HEK293 (cell line): ENCODE results near the gene STMN1.
A peak's percentile ranks its signal among the peaks of the same experiment; 100 is the strongest.

Source experiments
- HOXA7 ChIP-seq: sonication (generic); formaldehyde crosslinking; IDR thresholded peaks from 2 replicates; pipeline ENCODE4 v1.8.1; 2022; ENCODE audit warnings: missing genetic modification reagents, borderline replicate concordance
- MYNN ChIP-seq: fragments of 450-650 bp; formaldehyde crosslinking; IDR thresholded peaks from 2 replicates; pipeline ENCODE4 v1.5.1; 2016; ENCODE audit warnings: missing biosample characterization, missing genetic modification characterization, borderline replicate concordance
- RBAK ChIP-seq: fragments of 450-650 bp; formaldehyde crosslinking; IDR thresholded peaks from 2 replicates; pipeline ENCODE4 v1.5.1; 2016; ENCODE audit warnings: missing biosample characterization, missing genetic modification characterization
- YY1 ChIP-seq: fragments of 450-650 bp; formaldehyde crosslinking; IDR thresholded peaks from 2 replicates; pipeline ENCODE4 v1.5.1; 2018; ENCODE audit warnings: missing biosample characterization, missing genetic modification characterization
- ZEB2 ChIP-seq: fragments of 450-650 bp; formaldehyde crosslinking; IDR thresholded peaks from 2 replicates; pipeline ENCODE4 v1.5.1; 2016; ENCODE audit warnings: missing biosample characterization, missing genetic modification characterization
- ZNF155 ChIP-seq: fragments of 450-650 bp; formaldehyde crosslinking; IDR thresholded peaks from 2 replicates; pipeline ENCODE4 v1.5.1; 2016; ENCODE audit warnings: missing biosample characterization, missing genetic modification characterization
- ZNF175 ChIP-seq: fragments of 450-650 bp; formaldehyde crosslinking; IDR thresholded peaks from 2 replicates; pipeline ENCODE4 v1.5.1; 2016; ENCODE audit warnings: missing biosample characterization, missing genetic modification characterization
- ZNF221 ChIP-seq: fragments of 450-650 bp; formaldehyde crosslinking; IDR thresholded peaks from 2 replicates; pipeline ENCODE4 v1.5.1; 2017; ENCODE audit warnings: missing biosample characterization, missing genetic modification characterization, borderline replicate concordance
- ZNF324 ChIP-seq: fragments of 450-650 bp; formaldehyde crosslinking; IDR thresholded peaks from 2 replicates; pipeline ENCODE4 v1.5.1; 2016; ENCODE audit warnings: missing biosample characterization, missing genetic modification characterization
- ZNF416 ChIP-seq: fragments of 450-650 bp; formaldehyde crosslinking; IDR thresholded peaks from 2 replicates; pipeline ENCODE4 v1.5.1; 2016; ENCODE audit warnings: missing biosample characterization, missing genetic modification characterization
- ZNF530 ChIP-seq: fragments of 450-650 bp; formaldehyde crosslinking; IDR thresholded peaks from 2 replicates; pipeline ENCODE4 v1.5.1; 2016; ENCODE audit warnings: low read depth, missing biosample characterization, missing genetic modification characterization
- ZNF791 ChIP-seq: fragments of 450-650 bp; formaldehyde crosslinking; IDR thresholded peaks from 2 replicates; pipeline ENCODE4 v1.5.1; 2016; ENCODE audit warnings: missing biosample characterization, missing genetic modification characterization
- TF ChIP-seq, protein P1 (sequence below): fragments of 450-650 bp; formaldehyde crosslinking; IDR thresholded peaks from 2 replicates; pipeline ENCODE4 v1.5.1; 2017; ENCODE audit warnings: missing biosample characterization, missing genetic modification characterization
- TF ChIP-seq, protein P2 (sequence below): fragments of 450-650 bp; formaldehyde crosslinking; IDR thresholded peaks from 2 replicates; pipeline ENCODE4 v1.5.1; 2016; ENCODE audit warnings: missing biosample characterization, missing genetic modification characterization, borderline replicate concordance
- TF ChIP-seq, protein P3 (sequence below): fragments of 450-650 bp; formaldehyde crosslinking; IDR thresholded peaks from 2 replicates; pipeline ENCODE4 v1.5.1; 2016; ENCODE audit warnings: missing biosample characterization, missing genetic modification characterization
- TF ChIP-seq, protein P4 (sequence below): fragments of 450-650 bp; formaldehyde crosslinking; IDR thresholded peaks from 2 replicates; pipeline ENCODE4 v1.5.1; 2016; ENCODE audit warnings: missing biosample characterization, missing genetic modification characterization
- TF ChIP-seq, protein P5 (sequence below): fragments of 450-650 bp; formaldehyde crosslinking; IDR thresholded peaks from 2 replicates; pipeline ENCODE4 v1.5.1; 2016; ENCODE audit warnings: missing biosample characterization, missing genetic modification characterization
- TF ChIP-seq, protein P6 (sequence below): fragments of 450-650 bp; formaldehyde crosslinking; IDR thresholded peaks from 2 replicates; pipeline ENCODE4; 2016; ENCODE audit warnings: missing biosample characterization, missing genetic modification characterization
- TF ChIP-seq, protein P7 (sequence below): fragments of 450-650 bp; formaldehyde crosslinking; IDR thresholded peaks from 2 replicates; pipeline ENCODE4 v1.5.1; 2016; ENCODE audit warnings: missing biosample characterization, missing genetic modification characterization
- TF ChIP-seq, protein P8 (sequence below): fragments of 450-650 bp; formaldehyde crosslinking; IDR thresholded peaks from 2 replicates; pipeline ENCODE4 v1.5.1; 2016; ENCODE audit warnings: missing biosample characterization, missing genetic modification characterization
- TF ChIP-seq, protein P9 (sequence below): fragments of 450-650 bp; formaldehyde crosslinking; IDR thresholded peaks from 2 replicates; pipeline ENCODE4 v1.5.0; 2017; ENCODE audit warnings: missing biosample characterization, missing genetic modification characterization, borderline replicate concordance

Gene STMN1

DNA sequence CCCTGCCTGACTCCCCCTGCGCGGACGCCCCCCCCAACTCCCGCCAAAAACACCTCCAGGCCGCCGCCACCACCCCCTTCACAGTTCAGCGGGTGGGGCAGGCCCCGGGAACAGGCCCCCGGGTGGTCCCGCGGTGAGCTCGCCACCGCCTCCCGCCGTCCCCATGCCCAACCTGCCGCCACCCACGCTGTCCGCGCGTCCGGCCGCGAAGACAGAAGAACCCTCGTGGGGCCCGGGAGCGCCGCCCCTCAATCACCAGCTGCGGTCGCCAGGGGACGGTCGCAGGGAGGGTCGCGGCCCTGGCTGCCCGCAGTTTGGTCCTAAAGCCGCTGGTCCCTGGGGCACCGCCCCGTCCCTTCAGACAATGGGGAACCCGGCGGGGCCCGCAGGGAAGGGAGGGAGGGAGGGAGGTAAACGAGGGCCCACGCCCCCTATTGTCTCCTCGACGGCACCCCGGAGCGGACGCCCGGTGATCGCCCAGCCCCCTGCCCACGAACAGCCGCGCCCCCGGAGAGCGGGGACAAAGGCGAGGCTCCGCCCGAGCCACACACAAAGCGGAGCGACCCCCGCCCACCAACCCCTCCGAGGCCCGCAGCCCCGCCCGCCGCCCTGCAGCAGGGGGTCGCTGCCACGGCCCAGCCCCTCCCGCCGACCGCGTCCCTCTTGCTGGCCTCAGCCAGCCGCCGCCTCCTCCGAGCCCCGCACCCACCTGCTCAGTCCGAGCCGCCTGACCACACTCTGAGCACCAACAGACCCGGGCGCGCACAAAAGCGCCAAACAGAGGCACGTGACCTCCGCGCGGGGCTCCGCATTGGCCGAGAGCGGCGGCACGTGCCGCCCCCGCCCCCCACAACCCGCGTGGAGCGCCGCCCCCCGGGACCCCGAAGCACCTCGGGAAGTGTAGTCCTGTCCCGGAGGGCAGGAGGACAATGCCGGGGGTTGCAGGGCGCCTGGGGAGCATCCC is at the start of gene STMN1 (continued):
- TF ChIP-seq ZNF791 (tag by site-specific recombination) (no peak), YY1 (tag by site-specific recombination) (peak; percentile 25), RBAK (no peak), HOXA7 (CRISPR knock-in tag) (no peak), ZNF324 (peak; percentile 74; the same call in 1 of the 2 replicates), ZNF416 (tag by site-specific recombination) (no peak), ZNF175 (tag by site-specific recombination) (no peak), ZNF221 (tag by site-specific recombination) (no peak), ZEB2 (tag by site-specific recombination) (peak; percentile 89), MYNN (no peak), ZNF155 (tag by site-specific recombination) (no peak), ZNF530 (no peak)
- TF ChIP-seq, protein P1, sequence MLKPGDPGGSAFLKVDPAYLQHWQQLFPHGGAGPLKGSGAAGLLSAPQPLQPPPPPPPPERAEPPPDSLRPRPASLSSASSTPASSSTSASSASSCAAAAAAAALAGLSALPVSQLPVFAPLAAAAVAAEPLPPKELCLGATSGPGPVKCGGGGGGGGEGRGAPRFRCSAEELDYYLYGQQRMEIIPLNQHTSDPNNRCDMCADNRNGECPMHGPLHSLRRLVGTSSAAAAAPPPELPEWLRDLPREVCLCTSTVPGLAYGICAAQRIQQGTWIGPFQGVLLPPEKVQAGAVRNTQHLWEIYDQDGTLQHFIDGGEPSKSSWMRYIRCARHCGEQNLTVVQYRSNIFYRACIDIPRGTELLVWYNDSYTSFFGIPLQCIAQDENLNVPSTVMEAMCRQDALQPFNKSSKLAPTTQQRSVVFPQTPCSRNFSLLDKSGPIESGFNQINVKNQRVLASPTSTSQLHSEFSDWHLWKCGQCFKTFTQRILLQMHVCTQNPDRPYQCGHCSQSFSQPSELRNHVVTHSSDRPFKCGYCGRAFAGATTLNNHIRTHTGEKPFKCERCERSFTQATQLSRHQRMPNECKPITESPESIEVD (tag by site-specific recombination), result no peak
- TF ChIP-seq, protein P2, sequence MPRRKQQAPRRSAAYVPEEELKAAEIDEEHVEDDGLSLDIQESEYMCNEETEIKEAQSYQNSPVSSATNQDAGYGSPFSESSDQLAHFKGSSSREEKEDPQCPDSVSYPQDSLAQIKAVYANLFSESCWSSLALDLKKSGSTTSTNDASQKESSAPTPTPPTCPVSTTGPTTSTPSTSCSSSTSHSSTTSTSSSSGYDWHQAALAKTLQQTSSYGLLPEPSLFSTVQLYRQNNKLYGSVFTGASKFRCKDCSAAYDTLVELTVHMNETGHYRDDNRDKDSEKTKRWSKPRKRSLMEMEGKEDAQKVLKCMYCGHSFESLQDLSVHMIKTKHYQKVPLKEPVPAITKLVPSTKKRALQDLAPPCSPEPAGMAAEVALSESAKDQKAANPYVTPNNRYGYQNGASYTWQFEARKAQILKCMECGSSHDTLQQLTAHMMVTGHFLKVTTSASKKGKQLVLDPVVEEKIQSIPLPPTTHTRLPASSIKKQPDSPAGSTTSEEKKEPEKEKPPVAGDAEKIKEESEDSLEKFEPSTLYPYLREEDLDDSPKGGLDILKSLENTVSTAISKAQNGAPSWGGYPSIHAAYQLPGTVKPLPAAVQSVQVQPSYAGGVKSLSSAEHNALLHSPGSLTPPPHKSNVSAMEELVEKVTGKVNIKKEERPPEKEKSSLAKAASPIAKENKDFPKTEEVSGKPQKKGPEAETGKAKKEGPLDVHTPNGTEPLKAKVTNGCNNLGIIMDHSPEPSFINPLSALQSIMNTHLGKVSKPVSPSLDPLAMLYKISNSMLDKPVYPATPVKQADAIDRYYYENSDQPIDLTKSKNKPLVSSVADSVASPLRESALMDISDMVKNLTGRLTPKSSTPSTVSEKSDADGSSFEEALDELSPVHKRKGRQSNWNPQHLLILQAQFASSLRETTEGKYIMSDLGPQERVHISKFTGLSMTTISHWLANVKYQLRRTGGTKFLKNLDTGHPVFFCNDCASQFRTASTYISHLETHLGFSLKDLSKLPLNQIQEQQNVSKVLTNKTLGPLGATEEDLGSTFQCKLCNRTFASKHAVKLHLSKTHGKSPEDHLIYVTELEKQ (tag by site-specific recombination), result peak; percentile 50; the same call in 1 of the 2 replicates
- TF ChIP-seq, protein P3, sequence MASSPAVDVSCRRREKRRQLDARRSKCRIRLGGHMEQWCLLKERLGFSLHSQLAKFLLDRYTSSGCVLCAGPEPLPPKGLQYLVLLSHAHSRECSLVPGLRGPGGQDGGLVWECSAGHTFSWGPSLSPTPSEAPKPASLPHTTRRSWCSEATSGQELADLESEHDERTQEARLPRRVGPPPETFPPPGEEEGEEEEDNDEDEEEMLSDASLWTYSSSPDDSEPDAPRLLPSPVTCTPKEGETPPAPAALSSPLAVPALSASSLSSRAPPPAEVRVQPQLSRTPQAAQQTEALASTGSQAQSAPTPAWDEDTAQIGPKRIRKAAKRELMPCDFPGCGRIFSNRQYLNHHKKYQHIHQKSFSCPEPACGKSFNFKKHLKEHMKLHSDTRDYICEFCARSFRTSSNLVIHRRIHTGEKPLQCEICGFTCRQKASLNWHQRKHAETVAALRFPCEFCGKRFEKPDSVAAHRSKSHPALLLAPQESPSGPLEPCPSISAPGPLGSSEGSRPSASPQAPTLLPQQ (tag by site-specific recombination), result peak; percentile 88
- TF ChIP-seq, protein P4, sequence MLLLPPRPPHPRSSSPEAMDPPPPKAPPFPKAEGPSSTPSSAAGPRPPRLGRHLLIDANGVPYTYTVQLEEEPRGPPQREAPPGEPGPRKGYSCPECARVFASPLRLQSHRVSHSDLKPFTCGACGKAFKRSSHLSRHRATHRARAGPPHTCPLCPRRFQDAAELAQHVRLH, result 0 out of 2 replicates have a peak, but pooled peaks have one; percentile 15
- TF ChIP-seq, protein P5, sequence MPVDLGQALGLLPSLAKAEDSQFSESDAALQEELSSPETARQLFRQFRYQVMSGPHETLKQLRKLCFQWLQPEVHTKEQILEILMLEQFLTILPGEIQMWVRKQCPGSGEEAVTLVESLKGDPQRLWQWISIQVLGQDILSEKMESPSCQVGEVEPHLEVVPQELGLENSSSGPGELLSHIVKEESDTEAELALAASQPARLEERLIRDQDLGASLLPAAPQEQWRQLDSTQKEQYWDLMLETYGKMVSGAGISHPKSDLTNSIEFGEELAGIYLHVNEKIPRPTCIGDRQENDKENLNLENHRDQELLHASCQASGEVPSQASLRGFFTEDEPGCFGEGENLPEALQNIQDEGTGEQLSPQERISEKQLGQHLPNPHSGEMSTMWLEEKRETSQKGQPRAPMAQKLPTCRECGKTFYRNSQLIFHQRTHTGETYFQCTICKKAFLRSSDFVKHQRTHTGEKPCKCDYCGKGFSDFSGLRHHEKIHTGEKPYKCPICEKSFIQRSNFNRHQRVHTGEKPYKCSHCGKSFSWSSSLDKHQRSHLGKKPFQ (tag by site-specific recombination), result peak; percentile 39; the same call in 1 of the 2 replicates
- TF ChIP-seq, protein P6, sequence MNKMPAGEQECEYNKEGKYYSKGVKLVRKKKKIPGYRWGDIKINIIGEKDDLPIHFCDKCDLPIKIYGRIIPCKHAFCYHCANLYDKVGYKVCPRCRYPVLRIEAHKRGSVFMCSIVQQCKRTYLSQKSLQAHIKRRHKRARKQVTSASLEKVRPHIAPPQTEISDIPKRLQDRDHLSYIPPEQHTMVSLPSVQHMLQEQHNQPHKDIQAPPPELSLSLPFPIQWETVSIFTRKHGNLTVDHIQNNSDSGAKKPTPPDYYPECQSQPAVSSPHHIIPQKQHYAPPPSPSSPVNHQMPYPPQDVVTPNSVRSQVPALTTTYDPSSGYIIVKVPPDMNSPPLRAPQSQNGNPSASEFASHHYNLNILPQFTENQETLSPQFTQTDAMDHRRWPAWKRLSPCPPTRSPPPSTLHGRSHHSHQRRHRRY (tag by site-specific recombination), result no peak
- TF ChIP-seq, protein P7, sequence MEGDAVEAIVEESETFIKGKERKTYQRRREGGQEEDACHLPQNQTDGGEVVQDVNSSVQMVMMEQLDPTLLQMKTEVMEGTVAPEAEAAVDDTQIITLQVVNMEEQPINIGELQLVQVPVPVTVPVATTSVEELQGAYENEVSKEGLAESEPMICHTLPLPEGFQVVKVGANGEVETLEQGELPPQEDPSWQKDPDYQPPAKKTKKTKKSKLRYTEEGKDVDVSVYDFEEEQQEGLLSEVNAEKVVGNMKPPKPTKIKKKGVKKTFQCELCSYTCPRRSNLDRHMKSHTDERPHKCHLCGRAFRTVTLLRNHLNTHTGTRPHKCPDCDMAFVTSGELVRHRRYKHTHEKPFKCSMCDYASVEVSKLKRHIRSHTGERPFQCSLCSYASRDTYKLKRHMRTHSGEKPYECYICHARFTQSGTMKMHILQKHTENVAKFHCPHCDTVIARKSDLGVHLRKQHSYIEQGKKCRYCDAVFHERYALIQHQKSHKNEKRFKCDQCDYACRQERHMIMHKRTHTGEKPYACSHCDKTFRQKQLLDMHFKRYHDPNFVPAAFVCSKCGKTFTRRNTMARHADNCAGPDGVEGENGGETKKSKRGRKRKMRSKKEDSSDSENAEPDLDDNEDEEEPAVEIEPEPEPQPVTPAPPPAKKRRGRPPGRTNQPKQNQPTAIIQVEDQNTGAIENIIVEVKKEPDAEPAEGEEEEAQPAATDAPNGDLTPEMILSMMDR (tag by site-specific recombination), result peak; percentile 75
- TF ChIP-seq, protein P8, sequence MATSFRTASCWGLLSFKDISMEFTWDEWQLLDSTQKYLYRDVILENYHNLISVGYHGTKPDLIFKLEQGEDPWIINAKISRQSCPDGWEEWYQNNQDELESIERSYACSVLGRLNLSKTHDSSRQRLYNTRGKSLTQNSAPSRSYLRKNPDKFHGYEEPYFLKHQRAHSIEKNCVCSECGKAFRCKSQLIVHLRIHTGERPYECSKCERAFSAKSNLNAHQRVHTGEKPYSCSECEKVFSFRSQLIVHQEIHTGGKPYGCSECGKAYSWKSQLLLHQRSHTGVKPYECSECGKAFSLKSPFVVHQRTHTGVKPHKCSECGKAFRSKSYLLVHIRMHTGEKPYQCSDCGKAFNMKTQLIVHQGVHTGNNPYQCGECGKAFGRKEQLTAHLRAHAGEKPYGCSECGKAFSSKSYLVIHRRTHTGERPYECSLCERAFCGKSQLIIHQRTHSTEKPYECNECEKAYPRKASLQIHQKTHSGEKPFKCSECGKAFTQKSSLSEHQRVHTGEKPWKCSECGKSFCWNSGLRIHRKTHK (tag by site-specific recombination), result no peak
- TF ChIP-seq, protein P9, sequence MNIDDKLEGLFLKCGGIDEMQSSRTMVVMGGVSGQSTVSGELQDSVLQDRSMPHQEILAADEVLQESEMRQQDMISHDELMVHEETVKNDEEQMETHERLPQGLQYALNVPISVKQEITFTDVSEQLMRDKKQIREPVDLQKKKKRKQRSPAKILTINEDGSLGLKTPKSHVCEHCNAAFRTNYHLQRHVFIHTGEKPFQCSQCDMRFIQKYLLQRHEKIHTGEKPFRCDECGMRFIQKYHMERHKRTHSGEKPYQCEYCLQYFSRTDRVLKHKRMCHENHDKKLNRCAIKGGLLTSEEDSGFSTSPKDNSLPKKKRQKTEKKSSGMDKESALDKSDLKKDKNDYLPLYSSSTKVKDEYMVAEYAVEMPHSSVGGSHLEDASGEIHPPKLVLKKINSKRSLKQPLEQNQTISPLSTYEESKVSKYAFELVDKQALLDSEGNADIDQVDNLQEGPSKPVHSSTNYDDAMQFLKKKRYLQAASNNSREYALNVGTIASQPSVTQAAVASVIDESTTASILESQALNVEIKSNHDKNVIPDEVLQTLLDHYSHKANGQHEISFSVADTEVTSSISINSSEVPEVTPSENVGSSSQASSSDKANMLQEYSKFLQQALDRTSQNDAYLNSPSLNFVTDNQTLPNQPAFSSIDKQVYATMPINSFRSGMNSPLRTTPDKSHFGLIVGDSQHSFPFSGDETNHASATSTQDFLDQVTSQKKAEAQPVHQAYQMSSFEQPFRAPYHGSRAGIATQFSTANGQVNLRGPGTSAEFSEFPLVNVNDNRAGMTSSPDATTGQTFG (tag by site-specific recombination), result no peak
